HG02981 (cell line): ENCODE measurements around the gene DEXI.

Source experiments
- ATAC-seq: cut with Tn5 transposase; IDR thresholded peaks from one replicate; pipeline ENCODE4 v1.9.1; 2021; ENCODE audit warnings: mild to moderate bottlenecking, moderate library complexity; ENCODE audit not compliant: unreplicated experiment

Gene DEXI

GRCh38 chr16:10942352-10943063, at the start of gene DEXI:
Gene DEXI (minus strand): TSS chr16:10942468. CDS start chr16:10942005, 463 bp downstream.
- ATAC-seq = peak; percentile 71

GRCh38 chr16:10990378-10990777, 48.1 kb upstream of the DEXI start:
- ATAC-seq = no peak

- no peak for ATAC-seq
Observed at GRCh38 chr16:10989559-10989958, 47.3 kb upstream of the DEXI start.

GRCh38 chr16:10988879-10989278, 46.6 kb upstream of the DEXI start:
- no peak for ATAC-seq

GRCh38 chr16:10988164-10988803, 46.0 kb upstream of the DEXI start:
- ATAC-seq = peak; percentile 68

- ATAC-seq = no peak
Observed at GRCh38 chr16:10987361-10988163, 45.3 kb upstream of the DEXI start.

- no peak for ATAC-seq
Observed at GRCh38 chr16:10984509-10984908, 42.2 kb upstream of the DEXI start.

- ATAC-seq = no peak
Observed at GRCh38 chr16:10983159-10983558, 40.9 kb upstream of the DEXI start.

GRCh38 chr16:10982465-10983150, 40.3 kb upstream of the DEXI start:
- ATAC-seq = peak; percentile 49

- peak; percentile 68 for ATAC-seq
Observed at GRCh38 chr16:10981697-10982216, 39.5 kb upstream of the DEXI start.

GRCh38 chr16:10980813-10981212, 38.5 kb upstream of the DEXI start:
- ATAC-seq = no peak

- no peak for ATAC-seq
Observed at GRCh38 chr16:10979717-10980601, 37.7 kb upstream of the DEXI start.

GRCh38 chr16:10978871-10979446, 36.7 kb upstream of the DEXI start:
- ATAC-seq = no peak

- no peak for ATAC-seq
Observed at GRCh38 chr16:10978124-10978523, 35.9 kb upstream of the DEXI start.

- ATAC-seq = no peak
Observed at GRCh38 chr16:10976634-10977033, 34.4 kb upstream of the DEXI start.

GRCh38 chr16:10972819-10973464, 30.7 kb upstream of the DEXI start:
- ATAC-seq = no peak

- no peak for ATAC-seq
Observed at GRCh38 chr16:10972108-10972818, 30.0 kb upstream of the DEXI start.

- no peak for ATAC-seq
Observed at GRCh38 chr16:10971560-10971961, 29.3 kb upstream of the DEXI start.
